Endodermal cell (in vitro differentiated cells): ENCODE measurements around the gene NPHS1. TPM values are rescaled to one million over a fixed set of nuclear protein-coding genes. Genes with fewer than 3 reads are reported as not detected.
A peak's percentile ranks its signal among the peaks of the same experiment; 100 is the strongest.

ENCODE experiments used
- DNase-seq: peaks from one replicate; pipeline ENCODE4 v3.0.0-alpha.2; 2017
- H3K27ac ChIP-seq: 2 replicates; pipeline ENCODE4 v1.5.1; 2013; ENCODE audit warnings: mild to moderate bottlenecking, low read depth, low read length, moderate library complexity
- H3K27me3 ChIP-seq: 2 replicates; pipeline ENCODE4 v1.6.1; 2013; ENCODE audit warnings: mild to moderate bottlenecking, low read length, moderate library complexity; ENCODE audit not compliant: insufficient read depth, control insufficient read depth, poor library complexity, severe bottlenecking
- H3K36me3 ChIP-seq: 2 replicates; pipeline ENCODE4 v1.7.0; 2013; ENCODE audit warnings: mild to moderate bottlenecking, low read length, moderate library complexity; ENCODE audit not compliant: control insufficient read depth, insufficient read depth
- H3K4me1 ChIP-seq: one replicate; pipeline ENCODE4 v1.7.0; 2013; ENCODE audit warnings: low read length; ENCODE audit not compliant: control insufficient read depth, insufficient read depth
- H3K4me3 ChIP-seq: 2 replicates; pipeline ENCODE4 v1.5.1; 2013; ENCODE audit warnings: mild to moderate bottlenecking, low read length, moderate library complexity
- H3K9ac ChIP-seq: 2 replicates; pipeline ENCODE4 v1.6.1; 2013; ENCODE audit warnings: mild to moderate bottlenecking, low read length, moderate library complexity; ENCODE audit not compliant: poor library complexity, severe bottlenecking; ENCODE audit errors: extremely low read depth
- H3K9me3 ChIP-seq: 2 replicates; pipeline ENCODE4 v1.6.1; 2013; ENCODE audit warnings: mild to moderate bottlenecking, low read length, moderate library complexity; ENCODE audit not compliant: control insufficient read depth
- H3K27ac Mint-ChIP-seq: 2 replicates; pipeline ENCODE4 v1.8.0; 2020; ENCODE audit warnings: mixed read lengths
- H3K27me3 Mint-ChIP-seq: 2 replicates; pipeline ENCODE4 v1.8.0; 2021; ENCODE audit warnings: mild to moderate bottlenecking, mixed read lengths; ENCODE audit not compliant: insufficient read depth
- H3K36me3 Mint-ChIP-seq: 2 replicates; pipeline ENCODE4 v1.8.0; 2020; ENCODE audit warnings: low read depth, mixed read lengths
- H3K4me1 Mint-ChIP-seq: 2 replicates; pipeline ENCODE4 v1.8.0; 2020; ENCODE audit warnings: mixed read lengths
- H3K4me3 Mint-ChIP-seq: 2 replicates; pipeline ENCODE4 v1.8.0; 2020; ENCODE audit warnings: mild to moderate bottlenecking, moderate library complexity, mixed read lengths
- H3K9me3 Mint-ChIP-seq: 2 replicates; pipeline ENCODE4 v1.8.0; 2020; ENCODE audit warnings: mild to moderate bottlenecking, mixed read lengths
- WGBS, 2 experiments: methylation state at CpG; one replicate each; pipeline versions ENCODE4 v1.1.5 to v1.1.7; 2013; ENCODE audit warnings: missing lambda C conversion rate in 2 of 2, mixed read lengths in 1 of 2; ENCODE audit not compliant: insufficient coverage in 1 of 2, insufficient read length in 1 of 2; 5-methylcytosine and 5-hydroxymethylcytosine counted together
- total RNA-seq, 2 donors: library from RNA; stranded (reverse); fragmentation: NEBNext Ultra II Directional in 1 of 2; extraction: Animal tissue kit (Norgen Biotek cat#: 25700) in 1 of 2; gene quantifications; 2 replicates in 1 of 2; 3 replicates in 1 of 2; pipeline ENCODE4 v1.2.1, GENCODE V29; 2021
- TF ChIP-seq, protein P1 (sequence below): fragments of 200-600 bp; sonication (generic); conservative IDR thresholded peaks from 2 replicates; pipeline ENCODE4 v1.5.0; 2021; ENCODE audit warnings: antibody characterized with exemption, mild to moderate bottlenecking

The NPHS1 gene
- total RNA-seq, 2 donors from 2014 or later, result 0.24 to 0.80 TPM

DNA sequence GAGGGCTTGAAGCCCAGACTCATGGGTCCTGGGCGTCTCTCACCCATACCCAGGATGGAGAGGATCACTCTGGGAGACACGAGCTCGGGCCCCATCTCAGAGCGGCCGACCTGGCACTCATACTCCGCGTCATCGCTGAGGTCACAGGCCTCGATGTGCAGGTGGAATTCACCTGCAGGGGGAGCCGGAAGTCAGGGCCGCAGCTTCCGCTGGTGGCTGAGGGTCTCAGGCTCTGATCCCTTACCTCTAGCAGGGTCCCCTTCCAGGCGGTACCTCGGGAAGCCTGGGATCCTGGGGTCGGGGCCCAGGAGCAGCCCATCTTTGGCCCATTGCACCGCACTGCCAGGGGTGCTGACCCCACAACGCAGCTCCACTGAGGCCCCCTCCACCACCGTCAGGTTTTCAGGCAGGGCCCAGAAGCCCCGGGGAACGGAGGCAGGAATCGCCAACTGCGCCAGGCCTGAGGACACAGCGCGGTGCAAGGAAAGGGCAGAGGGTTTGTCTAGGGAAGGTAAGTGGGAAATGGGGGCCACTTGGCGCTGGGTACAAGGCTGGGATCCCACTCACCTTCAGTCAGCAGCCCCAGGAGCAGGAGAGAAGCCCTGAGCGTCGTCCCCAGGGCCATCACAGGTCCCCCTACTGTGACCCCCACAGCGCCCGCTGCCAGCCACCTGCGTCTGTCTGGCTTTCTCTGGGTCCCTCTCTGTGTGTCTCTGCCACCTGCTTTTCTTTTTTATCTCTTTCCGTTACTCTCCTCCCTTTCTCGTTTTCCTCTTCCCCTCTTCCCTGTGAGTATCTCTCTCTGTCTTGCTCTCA lies 883 bp downstream of the NPHS1 start:
- TF ChIP-seq, protein P1, sequence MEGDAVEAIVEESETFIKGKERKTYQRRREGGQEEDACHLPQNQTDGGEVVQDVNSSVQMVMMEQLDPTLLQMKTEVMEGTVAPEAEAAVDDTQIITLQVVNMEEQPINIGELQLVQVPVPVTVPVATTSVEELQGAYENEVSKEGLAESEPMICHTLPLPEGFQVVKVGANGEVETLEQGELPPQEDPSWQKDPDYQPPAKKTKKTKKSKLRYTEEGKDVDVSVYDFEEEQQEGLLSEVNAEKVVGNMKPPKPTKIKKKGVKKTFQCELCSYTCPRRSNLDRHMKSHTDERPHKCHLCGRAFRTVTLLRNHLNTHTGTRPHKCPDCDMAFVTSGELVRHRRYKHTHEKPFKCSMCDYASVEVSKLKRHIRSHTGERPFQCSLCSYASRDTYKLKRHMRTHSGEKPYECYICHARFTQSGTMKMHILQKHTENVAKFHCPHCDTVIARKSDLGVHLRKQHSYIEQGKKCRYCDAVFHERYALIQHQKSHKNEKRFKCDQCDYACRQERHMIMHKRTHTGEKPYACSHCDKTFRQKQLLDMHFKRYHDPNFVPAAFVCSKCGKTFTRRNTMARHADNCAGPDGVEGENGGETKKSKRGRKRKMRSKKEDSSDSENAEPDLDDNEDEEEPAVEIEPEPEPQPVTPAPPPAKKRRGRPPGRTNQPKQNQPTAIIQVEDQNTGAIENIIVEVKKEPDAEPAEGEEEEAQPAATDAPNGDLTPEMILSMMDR, result peak; percentile 83
- no peak overlapping the region for H3K4me3 ChIP-seq
- Mint-ChIP-seq H3K4me3 (peak overlapping the region; percentile 17), H3K36me3 (no peaks in the 10 kb centered on the region), H3K9me3 (no peaks in the 10 kb centered on the region), H3K4me1 (peaks cover 4% of the 10 kb centered on the region), H3K27ac (peak overlapping the region; percentile 53), H3K27me3 (peaks cover 76% of the 10 kb centered on the region)
- H3K9me3 ChIP-seq, result no peaks in the 10 kb centered on the region
- H3K36me3 ChIP-seq, result no peaks in the 10 kb centered on the region
- H3K9ac ChIP-seq, result no peak overlapping the region
- H3K27ac ChIP-seq, result no peak overlapping the region
- H3K4me1 ChIP-seq, result peaks cover 6% of the 10 kb centered on the region
- DNase-seq, result peak; percentile 91
- WGBS, 2 experiments, result 67% methylated on average over 23 to 32 of the region's 32 CpGs
- peaks cover 77% of the 10 kb centered on the region for H3K27me3 ChIP-seq

DNA sequence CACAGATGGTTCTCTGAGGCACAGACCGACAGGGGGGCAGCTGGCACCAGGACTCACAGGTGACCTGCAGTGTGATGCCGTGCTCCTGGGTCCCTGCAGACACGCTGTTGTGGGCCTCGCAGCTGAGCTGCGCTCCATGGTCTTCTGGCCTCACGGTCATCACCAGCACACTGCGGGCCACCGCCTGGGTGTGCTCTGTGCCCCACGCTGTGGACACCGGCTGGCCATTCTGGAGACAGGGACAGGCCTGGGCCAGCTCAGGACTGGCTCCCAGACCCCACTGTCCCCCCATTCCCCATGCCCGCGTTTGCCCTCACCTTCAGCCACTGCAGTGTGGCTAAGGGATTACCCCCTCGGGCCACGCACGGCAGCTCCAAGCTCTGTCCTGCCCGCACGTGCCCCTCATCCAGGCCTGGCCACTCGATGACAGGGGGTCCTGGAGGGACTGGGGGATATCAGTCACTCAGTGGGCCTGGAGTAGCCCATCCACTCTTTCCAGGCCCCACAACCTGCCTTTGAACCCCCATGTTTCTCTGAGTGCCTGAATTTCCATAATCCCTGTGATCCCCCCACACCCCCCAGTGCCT lies 3.3 kb downstream of the NPHS1 start:
- H3K9ac ChIP-seq, result no peak overlapping the region
- no peak overlapping the region for H3K4me3 Mint-ChIP-seq
- WGBS, 2 experiments, result 89 to 92% methylated on average over 13 to 18 of the region's 18 CpGs
- no peaks in the 10 kb centered on the region for H3K36me3 Mint-ChIP-seq
- no peak overlapping the region for H3K4me3 ChIP-seq
- peaks cover 10% of the 10 kb centered on the region for H3K4me1 Mint-ChIP-seq
- peaks cover 80% of the 10 kb centered on the region for H3K27me3 Mint-ChIP-seq
- H3K4me1 ChIP-seq, result no peaks in the 10 kb centered on the region
- H3K27ac ChIP-seq, result no peak overlapping the region
- H3K36me3 ChIP-seq, result no peaks in the 10 kb centered on the region
- no peaks in the 10 kb centered on the region for H3K9me3 ChIP-seq
- no peak overlapping the region for H3K27ac Mint-ChIP-seq
- peaks cover 77% of the 10 kb centered on the region for H3K27me3 ChIP-seq
- TF ChIP-seq, protein P1, result no peak
- no peaks in the 10 kb centered on the region for H3K9me3 Mint-ChIP-seq
- no peak for DNase-seq

GRCh38 chr19:35848486-35848885 lies 3.8 kb downstream of the NPHS1 start:
- Histone ChIP-seq H3K27me3 (peaks cover 78% of the 10 kb centered on the region), H3K36me3 (no peaks in the 10 kb centered on the region), H3K4me1 (no peaks in the 10 kb centered on the region), H3K9me3 (no peaks in the 10 kb centered on the region), H3K27ac (no peak overlapping the region), H3K9ac (no peak overlapping the region), H3K4me3 (no peak overlapping the region)
- H3K4me3 Mint-ChIP-seq, result no peak overlapping the region
- no peak overlapping the region for H3K27ac Mint-ChIP-seq
- no peak for DNase-seq
- no peaks in the 10 kb centered on the region for H3K36me3 Mint-ChIP-seq
- H3K4me1 Mint-ChIP-seq, result peaks cover 10% of the 10 kb centered on the region
- WGBS, 2 experiments, result 83 to 95% methylated on average over 4 to 8 of the region's 8 CpGs
- no peaks in the 10 kb centered on the region for H3K9me3 Mint-ChIP-seq
- TF ChIP-seq, protein P1, result no peak
- H3K27me3 Mint-ChIP-seq, result peaks cover 83% of the 10 kb centered on the region
